GM19397 (cell line): ENCODE data around the gene IFI44L.

Source experiments
- ATAC-seq: cut with Tn5 transposase; IDR thresholded peaks from one replicate; pipeline ENCODE4 v1.9.1; 2021; ENCODE audit warnings: mild to moderate bottlenecking, moderate library complexity; ENCODE audit not compliant: unreplicated experiment

The IFI44L gene

DNA sequence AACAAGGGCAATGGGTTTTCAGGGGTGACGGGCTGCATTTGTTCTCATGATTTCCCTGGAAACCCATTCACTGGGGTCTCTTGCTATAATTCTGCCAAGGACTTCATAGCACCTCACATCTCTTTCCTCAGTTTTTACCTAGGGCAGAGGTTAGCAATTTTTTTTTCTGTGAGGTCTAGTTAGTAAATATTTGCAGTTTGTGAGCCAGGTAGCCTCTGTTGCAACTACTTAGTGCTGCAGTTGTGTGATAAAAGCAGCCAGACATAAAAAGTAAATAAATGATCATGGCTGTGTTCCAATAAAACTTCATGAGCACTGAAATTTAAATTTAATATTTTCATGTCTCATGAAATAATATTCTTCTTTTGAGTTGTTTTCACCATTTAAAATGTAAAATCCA is 67.1 kb downstream of the IFI44L start:
- ATAC-seq = no peak

DNA sequence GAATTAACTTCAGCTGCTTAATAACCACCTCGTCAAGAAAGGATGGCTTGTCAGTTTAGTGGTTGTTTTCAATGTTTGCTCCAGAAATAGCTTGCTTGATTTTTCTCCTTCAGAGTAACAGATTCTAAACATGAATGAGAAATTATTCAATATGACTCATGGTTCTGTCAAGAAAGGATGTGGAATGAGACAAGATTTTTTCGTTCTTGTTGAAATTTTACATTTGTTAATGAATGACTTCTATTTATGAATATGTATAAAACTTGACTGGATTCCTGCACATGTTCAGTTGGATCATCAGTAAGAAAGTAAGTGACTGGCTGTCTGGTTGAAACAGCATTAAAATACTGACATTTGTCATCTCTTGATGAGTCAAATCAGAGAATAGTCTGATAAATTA is 67.7 kb downstream of the IFI44L start:
- ATAC-seq = no peak

DNA sequence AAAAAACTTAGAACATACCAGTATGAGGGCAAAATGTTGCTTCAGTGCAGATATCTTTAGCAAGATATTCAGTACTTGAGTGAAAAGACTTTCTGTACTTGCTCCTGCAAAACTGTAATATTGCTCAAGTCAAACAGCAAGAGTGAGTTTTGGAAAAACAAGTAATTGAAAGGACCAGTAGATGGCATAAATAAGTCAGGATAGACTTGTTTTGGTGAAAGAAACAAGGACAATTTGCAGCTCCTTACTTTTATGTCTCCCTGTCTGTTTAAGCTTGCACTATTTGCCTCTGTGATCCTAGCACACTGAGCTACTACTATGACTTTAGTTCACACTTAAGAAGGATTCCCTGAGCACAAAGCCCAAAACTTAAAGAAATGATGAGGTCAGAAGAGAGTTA is 68.4 kb downstream of the IFI44L start:
- no peak for ATAC-seq

DNA sequence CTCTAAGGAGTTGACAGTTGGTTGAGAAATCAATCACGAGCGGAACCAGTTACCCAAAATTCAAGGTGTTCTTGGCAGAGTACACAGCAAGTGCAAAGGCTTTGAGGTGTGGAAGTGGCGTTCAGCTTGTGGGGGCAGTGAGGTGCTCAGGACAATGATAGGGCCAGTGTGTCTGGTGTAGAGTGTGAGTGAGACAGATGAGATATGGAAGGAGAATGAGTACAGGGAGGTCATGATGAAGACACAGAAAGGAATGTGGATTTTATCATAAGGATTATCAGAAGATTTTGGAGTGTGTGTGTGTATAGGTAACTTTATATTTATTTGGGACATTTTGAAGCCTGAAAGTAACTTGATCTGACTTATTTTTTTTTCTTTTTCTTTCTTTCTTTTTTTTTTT is 70.3 kb downstream of the IFI44L start:
- no peak for ATAC-seq

DNA sequence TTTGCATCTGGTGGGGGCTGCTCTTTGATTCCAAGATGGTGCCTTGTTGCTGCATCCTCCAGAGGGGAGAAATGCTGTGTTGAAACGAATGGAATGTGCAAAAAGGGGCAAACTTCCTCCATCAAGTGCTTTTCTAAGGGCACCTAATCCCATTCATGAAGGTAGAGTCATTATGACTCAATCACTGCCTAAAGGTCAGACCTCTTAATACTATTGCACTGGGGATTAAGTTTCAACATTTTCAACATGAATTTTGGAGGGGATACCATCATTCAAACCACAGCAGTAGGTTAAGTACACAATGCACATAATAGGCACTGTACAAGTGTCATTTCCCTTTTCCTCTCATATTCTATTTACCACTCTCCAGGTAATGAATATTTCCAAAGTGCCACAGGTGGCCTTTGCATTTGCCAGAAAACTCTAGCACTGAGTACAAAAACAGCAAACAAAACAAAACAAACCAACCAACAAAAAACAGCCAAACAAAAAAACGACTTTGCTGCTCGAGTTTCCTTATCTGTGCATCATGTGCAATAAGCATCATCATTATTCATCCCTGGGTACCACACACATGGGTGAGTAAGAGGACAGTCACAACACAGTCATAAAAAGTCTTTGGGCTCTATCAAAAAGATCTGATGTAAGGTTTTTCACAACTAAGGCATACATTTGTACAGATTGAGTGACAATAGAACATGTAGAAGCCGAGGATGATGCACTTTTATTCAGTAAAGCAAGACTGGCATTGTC is 71.9 kb downstream of the IFI44L start:
- no peak for ATAC-seq
